ENCODE measurements around the gene EYS.
A peak's percentile ranks its signal among the peaks of the same experiment; 100 is the strongest.
"Not testable (repeated sequence)": the region's sequence is repeated elsewhere in the genome, so short reads cannot be mapped to it uniquely, and the experiment has no call there.

The EYS gene

DNA sequence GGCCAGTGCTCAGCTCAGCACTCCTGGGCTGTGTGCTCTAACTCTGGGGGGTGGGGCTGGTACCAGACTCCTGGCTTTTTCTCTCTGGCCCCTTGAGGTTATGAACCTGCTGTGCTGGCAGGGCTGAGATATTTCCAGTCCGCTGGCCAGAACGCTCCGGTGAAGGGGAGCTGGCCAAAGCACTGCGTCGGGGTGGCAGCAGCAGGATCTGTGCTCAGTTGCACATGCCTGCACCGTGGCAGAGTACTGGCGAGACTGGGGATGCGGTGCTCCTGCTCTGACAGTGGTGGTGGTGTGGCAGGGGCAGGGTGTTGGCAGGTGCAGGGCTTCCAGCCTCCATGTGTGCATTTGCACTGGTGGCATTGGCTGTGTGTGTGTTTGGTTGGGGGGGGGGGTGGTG is 1697.0 kb downstream of the EYS start:
- no peak for DNase-seq

DNA sequence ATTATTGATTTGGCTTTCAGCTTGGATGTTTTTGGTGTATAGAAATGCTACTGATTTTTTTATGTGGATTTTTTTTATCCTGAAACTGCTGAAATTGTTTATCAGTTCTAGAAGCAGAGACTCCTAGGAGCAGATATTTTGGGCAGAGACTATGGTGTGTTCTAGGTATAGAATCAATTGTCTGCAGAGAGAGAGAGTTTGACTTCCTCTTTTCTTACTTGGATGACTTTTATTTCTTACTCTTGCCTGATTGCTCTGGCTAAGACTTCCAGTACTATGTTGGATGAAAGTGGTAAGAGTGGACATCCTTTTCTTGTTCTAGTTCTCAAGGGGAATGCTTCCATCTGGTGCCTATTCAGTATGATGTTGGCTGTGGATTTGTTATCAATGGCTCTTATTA is 1700.8 kb downstream of the EYS start:
- DNase-seq, result no peak

DNA sequence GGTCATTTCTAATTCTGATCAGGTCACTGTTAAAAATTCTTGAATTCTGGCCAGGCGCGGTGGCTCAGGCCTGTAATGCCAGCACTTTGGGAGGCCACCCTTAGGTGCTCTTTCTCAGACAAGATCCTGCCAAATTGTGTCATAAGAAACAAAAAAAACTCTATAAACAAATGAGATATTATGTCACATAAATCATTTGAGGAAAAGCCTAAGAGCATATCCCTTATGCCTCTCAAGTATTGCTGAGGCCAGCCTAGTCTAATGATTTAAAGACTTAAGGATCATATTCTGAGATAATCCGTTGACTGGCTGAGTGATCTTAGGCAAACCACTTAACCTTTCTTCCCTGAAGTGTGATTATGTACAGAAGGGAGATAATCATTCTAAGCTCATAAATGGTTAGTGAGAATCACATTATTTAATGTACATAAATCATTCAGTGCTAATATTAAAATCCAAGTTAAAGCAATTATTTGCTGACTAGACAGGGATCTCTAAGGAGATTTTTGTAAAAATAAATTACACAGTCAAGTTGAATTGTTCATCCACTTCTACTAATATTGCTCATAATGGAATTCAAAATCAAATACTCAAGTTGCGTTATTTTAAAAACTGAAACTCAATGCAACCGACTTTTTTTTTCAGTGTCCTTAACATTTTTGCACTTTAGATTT is 1706.1 kb downstream of the EYS start:
- DNase-seq, result no peak

DNA sequence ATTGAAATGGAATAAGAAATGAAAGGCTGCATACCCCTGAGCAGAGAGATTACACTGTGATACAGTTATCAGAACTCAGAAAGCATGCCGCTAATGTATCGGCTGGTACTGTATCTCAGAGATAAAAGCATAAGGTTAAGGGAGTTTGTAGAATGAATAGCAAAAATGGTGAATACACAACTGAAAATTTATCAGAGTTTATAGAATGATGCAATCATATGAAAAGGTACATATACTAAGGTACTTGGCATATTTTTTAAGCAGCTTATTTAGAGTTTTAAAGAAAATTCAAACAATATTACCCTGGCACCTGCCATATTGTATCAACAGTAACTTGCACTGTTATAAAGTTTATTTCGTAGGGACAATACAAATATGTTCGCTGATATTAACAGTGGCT is 1707.4 kb downstream of the EYS start:
- DNase-seq, result no peak

DNA sequence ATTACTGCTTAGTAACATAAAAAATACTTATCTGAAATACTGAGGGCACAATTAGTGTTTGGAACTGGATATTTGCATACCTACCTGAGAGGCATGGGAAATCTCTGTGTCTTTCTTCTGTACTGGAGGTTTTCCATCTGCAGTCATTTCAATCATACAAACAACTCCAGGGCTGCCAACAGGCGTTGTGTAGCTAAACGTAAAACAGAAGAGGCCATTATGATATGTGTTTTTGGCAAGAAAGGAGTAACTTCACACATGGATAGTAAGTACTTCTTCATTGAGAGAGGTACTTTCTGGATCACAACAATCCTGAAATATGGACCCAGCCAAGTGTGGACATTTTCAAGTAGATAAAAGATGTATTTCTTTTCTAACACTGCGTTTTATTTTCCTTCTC is 1708.0 kb downstream of the EYS start:
- DNase-seq, result no peak

DNA sequence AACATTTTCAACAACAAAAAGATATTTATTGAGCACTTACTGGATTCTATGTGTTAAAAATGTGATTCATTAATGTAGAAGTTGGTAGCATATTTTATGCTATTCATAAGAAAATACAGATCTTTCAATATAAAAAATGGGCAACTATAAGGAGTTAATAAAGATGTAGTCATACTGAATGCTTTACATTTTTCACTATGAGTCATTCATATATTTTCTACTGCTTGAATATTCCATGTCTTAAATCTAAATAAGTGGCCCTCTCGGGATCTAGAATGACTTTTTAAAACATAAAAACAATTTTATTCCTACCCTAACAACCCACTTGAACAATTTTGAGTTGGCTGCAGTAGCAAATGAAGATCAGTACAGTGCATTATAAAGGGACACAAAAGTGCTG is 1709.3 kb downstream of the EYS start:
- DNase-seq, result no peak

DNA sequence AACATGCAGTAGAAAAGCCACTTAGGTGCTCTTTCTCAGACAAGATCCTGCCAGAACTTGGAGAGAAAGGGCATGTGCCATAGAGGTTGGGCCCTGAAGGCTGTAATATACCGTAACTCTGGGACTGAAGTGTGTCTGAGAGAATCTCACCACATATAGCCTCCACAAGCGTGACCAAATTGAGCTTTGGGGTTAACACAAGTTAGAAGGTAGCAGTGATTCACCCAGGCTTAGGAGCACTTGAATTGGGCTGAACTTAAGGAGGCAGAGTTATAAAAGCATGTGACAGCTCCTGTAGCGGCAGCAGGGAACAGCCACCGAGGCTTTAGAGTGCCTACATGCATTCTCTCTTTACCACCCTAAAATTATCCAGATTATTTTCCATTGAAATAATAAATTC is 1709.8 kb downstream of the EYS start:
- no peak for DNase-seq

DNA sequence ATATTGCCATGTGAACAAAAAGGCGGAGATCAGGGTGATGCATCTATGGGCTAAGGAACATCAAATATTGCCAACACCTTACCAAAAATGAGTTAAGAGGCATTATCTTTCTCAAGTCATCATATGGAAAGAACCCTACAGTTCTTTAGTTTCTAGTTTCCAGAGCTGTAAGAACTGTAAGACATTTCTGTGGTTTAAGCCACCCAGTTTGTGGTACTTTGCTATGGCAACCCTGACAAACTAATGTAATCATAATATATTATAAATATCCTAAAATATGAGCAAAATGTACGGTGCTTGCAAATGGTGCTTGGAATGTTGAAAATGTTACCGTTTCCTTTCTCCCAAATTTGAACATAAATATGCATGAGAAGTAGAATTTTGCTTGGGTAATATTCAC is 1721.8 kb downstream of the EYS start:
- no peak for DNase-seq

DNA sequence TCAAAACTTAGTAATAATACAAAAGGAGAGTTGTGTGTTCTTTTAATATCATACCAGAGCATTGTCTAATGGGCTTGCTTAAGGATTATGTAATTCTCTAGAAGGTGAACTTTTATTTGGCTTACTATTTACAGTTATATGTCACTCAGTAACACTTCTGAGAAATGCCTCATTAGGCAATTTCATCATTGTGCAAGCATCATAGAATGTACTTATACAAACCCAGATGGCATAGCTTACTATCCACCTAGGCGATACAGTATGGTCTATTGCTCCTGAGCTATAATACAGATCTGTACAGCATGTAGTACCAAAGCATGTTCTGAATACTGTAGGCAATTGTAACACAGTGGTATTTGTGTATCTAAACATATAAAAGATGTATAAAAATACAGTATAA is 1731.3 kb downstream of the EYS start:
- DNase-seq, result no peak

DNA sequence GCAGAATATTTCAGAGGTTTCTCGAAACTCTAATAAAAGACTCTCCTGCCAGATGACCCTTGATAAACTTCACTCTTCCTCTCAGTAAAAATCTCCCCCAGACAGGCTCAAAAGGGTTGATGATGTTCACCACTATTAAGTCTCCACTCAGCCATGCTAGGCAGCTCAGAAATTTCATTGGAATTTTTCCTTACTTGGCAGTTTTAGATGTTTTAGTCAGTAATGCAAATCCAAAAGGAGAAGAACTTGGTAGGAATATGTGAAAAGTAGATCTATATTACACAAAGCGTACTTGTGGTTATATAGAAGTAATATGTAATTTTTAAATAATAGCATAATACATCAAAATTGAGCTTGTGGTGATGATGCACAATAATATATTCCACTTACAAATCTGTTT is 1738.4 kb downstream of the EYS start:
- no peak for DNase-seq

DNA sequence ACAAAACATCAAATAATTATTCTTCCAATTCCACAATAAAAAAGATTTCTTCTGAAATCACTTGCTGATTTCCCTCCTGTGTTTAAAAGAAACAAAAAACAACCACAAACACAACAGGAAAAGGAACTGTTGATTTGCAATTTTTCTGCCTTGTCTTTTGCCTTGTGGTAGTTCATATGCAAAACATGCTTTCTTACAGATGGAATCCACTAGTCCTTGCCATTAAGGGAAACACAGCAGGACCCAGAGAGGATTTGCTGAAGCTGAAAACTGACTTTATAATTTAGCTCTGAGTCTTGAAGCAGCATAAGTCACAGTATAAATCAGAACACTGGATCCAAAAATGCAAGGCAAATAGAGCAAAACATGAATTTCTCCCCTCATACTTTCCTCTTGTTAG is 1742.7 kb downstream of the EYS start:
- no peak for DNase-seq

DNA sequence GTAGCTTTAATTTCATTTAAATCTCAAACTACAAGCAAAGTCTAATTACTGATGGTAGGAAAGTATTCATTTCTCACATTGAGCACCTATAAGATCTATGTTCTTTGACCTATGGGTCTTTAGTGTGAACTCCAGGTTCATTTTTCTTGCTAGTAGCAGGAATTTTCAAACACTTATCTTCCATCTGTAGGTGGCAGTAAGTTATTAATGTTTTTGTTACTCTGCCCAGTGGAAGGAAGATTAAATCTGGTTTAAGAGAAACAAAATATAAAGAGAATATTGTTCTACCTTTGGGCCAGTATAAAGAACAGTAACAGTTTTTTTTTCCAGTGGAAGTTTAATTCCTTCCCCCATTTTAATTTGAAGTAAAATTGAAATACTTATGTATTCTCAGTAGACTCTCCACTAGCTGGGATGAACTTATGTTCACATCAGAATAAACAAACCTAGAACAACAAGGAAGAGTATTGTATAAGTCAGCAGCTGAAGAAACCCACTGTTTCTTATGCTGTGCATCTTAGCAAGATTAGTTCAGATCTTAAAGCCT is 1743.2 kb downstream of the EYS start:
- DNase-seq, result no peak

DNA sequence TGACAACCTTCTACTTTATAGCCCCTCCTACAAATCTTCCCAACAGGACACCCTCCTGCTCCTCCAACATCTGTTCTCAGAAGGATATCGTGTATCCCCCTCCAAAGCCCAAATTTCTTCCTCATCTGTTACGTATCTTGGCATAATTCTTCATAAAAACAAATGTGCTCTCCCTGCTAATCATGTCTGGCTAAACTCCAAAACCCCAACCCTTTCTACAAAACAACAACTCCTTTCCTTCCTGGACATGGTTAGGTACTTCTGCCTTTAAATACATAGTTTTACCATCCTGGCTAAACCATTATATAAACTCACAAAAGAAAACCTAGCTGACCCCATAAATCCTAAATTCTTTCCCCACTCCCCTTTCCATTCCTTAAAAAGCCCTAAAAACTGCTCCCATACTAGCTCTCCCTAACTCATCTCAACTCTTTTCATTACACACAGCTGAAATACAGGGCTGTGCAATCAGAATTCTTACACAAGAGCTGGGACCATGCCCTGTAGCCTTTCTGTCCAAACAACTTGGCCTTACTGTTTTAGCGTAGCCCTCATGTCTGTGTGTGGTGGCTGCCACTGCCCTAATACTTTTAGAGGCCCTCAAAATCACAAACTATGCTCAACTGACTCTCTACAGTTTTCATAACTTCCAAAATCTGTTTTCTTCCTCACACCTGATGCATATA is 1753.5 kb downstream of the EYS start:
- DNase-seq, result not testable (repeated sequence)

DNA sequence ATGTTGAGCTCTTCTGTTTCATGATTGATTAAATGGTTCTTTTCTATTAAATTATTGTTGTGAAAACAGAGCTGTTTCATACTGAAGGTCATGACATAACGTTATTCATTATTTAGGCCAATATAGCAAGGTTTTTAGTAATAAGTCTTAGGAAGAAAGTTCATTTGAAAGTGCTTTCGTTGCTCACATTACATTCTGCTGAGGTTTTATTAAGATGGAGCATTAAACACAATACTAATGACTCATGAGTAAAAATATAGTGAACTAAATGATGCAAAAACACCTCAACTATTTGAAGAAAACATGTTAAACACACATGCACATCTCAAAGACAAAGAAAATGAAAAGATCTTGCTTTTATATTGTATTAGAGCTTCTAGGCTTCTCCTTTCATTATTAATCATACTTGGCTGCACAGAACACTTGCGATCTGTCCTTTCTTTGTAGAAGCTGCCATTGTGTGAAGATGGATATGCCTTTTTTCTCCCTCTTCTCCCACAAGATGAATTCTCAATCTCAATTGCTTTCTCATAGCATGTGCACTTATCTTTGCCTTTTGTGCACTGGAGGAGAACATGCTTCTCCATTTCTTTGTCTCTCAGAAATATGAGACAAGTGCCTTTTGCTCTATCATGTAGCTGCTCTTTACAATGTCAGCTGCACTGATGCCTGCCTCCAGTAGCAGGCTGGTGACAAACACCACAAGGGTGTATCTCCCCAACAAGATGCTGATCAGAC is 1759.1 kb downstream of the EYS start:
- no peak for DNase-seq

DNA sequence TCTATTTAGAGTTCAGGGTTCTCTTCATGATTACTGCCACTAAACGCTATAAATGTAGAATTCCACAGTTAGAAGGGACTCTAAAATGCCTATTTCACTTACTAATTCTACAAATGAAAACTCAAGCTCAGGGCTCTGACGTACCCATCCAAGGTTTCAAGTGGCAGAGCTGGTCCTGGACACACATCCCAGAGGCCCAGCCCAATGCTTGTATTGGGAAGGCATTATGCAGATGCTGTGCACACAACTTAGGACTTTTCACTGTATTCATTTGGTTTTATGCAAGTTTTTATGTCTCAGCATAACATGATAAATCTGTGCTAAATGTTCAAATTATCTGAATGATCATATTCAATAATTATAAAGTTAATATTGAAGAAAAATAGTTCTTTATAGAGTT is 1761.0 kb downstream of the EYS start:
- DNase-seq, result no peak

DNA sequence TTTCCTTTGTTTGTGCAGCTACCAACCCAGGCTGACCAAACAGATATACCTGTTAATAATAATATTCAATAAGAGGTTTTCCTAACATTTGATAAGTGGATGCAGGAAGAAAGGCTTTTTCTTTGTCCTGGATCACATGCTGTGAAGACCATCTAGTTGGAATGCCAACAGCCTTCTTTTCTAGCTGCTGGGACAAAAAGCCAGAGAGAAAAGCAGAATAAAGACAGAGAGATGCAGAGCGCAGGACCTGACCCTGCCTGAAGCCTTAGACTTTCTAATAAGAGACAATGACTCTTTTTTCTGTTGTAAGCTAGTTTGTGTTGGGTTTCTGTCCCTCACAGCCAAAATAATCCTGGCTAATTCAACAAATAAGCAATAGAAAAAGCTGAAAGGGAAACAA is 1763.2 kb downstream of the EYS start:
- DNase-seq, result no peak

DNA sequence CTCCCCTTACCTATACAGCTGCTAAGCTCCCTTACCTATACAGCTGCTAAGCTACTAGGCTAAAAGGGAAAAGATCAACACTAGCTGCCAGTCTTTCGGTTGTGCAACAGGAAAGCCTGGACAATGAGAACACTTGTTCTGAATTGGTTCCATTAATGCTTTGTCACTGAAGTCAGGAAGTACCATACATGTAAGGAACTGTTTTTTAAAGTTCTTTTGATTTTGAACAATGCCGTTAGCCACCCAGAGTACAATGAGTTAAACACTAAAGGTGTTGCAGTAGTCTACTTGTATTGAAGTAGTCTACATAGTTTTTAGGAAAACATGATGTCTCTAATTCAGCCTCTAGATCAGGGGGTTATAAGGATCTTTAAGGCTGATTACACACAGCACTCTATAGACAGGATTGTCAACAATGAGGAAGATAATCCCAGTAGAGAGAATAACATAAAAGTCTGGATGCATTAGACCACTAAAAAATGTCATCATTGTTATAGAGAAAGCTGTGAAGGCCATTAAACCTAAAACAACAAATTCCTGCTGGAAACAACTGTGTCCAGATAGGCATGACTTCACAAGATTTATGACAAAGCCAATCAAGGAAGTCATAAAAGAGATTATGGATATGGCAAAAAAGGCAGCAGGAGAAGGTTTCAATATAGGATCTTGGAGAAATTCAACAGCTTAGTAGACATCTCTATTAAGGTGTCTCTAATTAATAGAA is 1765.1 kb downstream of the EYS start:
- DNase-seq, result peak in 3 of 4 experiments; percentile 2 to 26 (median 6)

DNA sequence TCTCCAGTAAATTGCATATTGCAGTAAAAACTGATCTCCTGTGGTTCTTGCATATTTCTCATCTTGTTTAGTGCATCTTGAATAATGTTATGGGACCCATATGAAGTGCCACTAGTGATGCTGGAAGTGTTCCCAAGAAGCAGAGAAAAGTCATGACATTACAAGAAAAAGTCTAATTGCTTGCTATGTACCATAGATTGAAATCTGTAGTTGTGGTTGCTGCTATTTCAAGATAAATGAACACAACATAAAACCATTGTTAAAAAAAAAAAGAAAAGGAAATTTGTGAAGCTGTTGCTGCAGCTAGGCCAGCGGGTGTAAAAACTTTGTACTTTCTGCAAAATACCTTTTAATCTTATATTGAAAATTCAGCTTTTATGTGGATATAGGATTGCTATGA is 1767.0 kb downstream of the EYS start:
- DNase-seq, result no peak

DNA sequence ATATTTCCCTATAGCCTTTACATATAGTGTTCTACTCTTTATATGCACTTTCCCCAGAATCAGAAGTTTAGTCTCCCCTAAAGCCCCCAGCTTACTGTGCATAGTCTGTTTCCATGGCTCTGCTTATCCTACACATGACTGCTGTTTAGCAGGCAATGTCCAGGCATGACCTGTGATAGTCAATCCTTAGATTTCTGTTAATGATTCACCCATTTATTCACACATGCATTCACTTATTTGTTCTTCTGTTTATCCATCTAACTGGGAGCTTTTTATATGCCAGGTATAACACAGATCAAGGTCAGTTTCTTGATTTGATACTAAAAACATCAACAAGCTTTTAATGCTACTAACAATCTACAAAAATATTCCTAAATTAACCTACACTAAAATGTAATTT is 1770.6 kb downstream of the EYS start:
- no peak for DNase-seq

DNA sequence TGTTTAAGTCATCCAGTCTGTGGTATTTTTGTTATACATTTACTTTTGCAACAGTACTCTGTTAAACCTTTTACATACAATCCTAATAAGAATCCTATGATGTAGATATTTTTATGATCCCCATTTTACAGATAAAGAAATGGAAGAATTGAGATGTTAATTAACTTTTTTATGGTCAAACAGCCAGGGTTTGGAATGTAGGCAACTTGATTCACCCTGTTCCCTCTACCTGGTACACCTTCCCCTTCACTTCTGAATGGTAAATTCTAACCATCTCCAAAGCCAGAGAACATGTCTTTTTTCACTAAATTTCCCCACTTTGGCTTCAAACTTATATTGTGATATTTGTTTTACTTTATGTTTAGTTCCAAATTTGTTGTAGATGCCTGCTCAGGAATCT is 1771.3 kb downstream of the EYS start:
- DNase-seq, result no peak

DNA sequence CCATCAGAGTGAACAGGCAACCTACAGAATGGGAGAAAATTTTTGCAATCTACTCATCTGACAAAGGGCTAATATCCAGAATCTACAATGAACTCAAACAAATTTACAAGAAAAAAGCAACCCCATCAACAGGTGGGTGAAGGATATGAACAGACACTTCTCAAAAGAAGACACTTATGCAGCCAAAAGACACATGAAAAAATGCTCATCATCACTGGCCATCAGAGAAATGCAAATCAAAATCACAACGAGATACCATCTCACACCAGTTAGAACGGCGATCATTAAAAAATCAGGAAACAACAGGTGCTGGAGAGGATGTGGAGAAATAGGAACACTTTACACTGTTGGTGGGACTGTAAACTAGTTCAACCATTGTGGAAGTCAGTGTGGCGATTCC is 1773.1 kb downstream of the EYS start:
- DNase-seq, result not testable (repeated sequence)

DNA sequence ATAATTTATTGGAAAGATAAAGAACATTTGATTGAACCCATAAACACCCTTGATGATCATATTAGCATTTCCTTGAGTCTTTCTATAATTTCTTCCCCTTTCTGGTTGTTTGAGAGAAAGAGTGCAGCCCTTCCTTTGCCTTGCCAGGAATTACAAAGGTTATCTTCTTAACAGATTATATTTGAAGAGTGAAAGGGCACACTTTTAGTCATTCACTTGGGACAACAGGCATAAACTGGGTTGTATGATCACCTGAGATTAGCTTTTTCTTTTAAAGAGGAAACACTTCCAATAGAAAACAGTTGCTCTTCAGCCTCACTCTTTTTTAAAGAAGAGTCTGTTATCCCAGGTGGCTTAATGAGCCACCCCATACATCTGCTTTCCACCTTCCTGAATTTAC is 1776.2 kb downstream of the EYS start:
- DNase-seq, result no peak

DNA sequence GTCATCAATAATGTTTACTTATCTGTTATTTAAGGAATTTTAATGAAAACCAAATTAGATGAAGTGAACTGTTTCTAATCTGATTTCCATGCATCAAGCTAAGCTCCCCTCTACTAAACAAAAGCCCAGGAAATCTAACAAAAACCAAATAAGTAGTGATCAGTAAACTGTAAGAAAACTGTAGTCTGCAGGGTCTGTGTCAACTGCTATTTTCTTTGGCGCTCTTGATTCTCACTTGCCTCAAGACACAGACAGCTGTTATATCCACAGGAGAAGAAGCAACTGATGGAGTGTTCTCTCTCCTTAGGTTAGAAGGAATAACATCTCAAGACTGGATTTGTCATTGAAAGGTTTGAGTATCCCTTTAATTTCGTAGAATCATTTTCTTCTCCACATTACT is 1777.9 kb downstream of the EYS start:
- no peak for DNase-seq
